Spleen (tissue), 13 donors: Measurements from ENCODE around the gene LINGO1. TPM values are rescaled to one million over a fixed set of nuclear protein-coding genes. Genes with fewer than 3 reads are reported as not detected.

Source experiments
- DNase-seq: peaks from one replicate; pipeline ENCODE4 v3.0.0-alpha.2; 2020
- H3K27ac ChIP-seq, 8 donors: fragments of 200-600 bp; sonication (generic) in 7 of 8; 1 replicate in 4 of 8; 2 replicates in 4 of 8; pipeline versions ENCODE4 v1.5.0 to v1.8.0; 2016 to 2021; ENCODE audit warnings: inconsistent platforms in 4 of 8, mild to moderate bottlenecking in 4 of 8, moderate library complexity in 1 of 8
- H3K27me3 ChIP-seq, 7 donors: fragments of 200-600 bp; sonication (generic) in 6 of 7; replicated peaks in 1 of 7; 1 replicate in 4 of 7; 2 replicates in 3 of 7; pipeline versions ENCODE4 v1.5.0 to v1.8.0; 2016 to 2021; ENCODE audit warnings: inconsistent platforms in 3 of 7, mild to moderate bottlenecking in 1 of 7
- H3K36me3 ChIP-seq, 6 donors: fragments of 200-600 bp; sonication (generic) in 5 of 6; 1 replicate in 4 of 6; 2 replicates in 2 of 6; pipeline versions ENCODE4 v1.5.0 to v1.8.0; 2016 to 2021; ENCODE audit warnings: inconsistent platforms in 2 of 6
- H3K4me1 ChIP-seq, 6 donors: fragments of 200-600 bp; sonication (generic) in 5 of 6; 1 replicate in 3 of 6; 2 replicates in 3 of 6; pipeline versions ENCODE4 v1.5.0 to v1.8.0; 2016 to 2021; ENCODE audit warnings: inconsistent platforms in 3 of 6
- H3K4me3 ChIP-seq, 8 donors: fragments of 200-600 bp; sonication (generic) in 7 of 8; 1 replicate in 4 of 8; 2 replicates in 4 of 8; pipeline versions ENCODE4 v1.5.0 to v1.8.0; 2016 to 2021; ENCODE audit warnings: inconsistent platforms in 4 of 8, mild to moderate bottlenecking in 4 of 8, moderate library complexity in 2 of 8
- H3K9me3 ChIP-seq, 8 donors: fragments of 200-600 bp; sonication (generic) in 7 of 8; 1 replicate in 4 of 8; 2 replicates in 4 of 8; pipeline versions ENCODE4 v1.5.0 to v1.8.0; 2016 to 2021; ENCODE audit warnings: inconsistent platforms in 4 of 8
- POLR2A ChIP-seq, 3 donors: fragments of 450-650 bp; IDR thresholded peaks; one replicate each; pipeline ENCODE4 v1.5.1; 2017; ENCODE audit warnings: antibody characterized with exemption in 3 of 3, mild to moderate bottlenecking in 1 of 3
- POLR2AphosphoS5 ChIP-seq, 3 donors: sonication (generic); formaldehyde crosslinking; IDR thresholded peaks; one replicate each; pipeline ENCODE4 v1.5.1; 2017; ENCODE audit warnings: antibody characterized with exemption in 3 of 3
- WGBS, 5 donors: extraction: QIAGEN DNeasy Blood & Tissue Kit in 3 of 5; methylation state at CpG; one replicate each; pipeline versions ENCODE4 v1.1.5 to v1.1.7; 2013 to 2018; 5-methylcytosine and 5-hydroxymethylcytosine counted together
- intact Hi-C: fragments of 100-400 bp; cut with DNase I; formaldehyde crosslinking; loops from one replicate; pipeline ENCODE4 v1.15.0; 2023; ENCODE audit warnings: low total_unique reads
- long read RNA-seq, 2 donors: transcript quantifications; one replicate each; lab custom pipeline, GENCODE V29; 2026
- polyA plus RNA-seq, 3 donors: library from polyadenylated mRNA; stranded (reverse); fragments of 200-250 nt; gene quantifications; one replicate each; pipeline ENCODE4 v1.2.1, GENCODE V29; 2013
- total RNA-seq, 7 donors: library from RNA; depleted of rRNA in 3 of 7; stranded (reverse); fragments of >200 nt in 3 of 7; fragmentation: NEBNext Ultra II Directional in 4 of 7; extraction: Animal tissue kit (Norgen Biotek cat#: 25700) in 4 of 7; gene quantifications; one replicate each; pipeline versions ENCODE4 v1.1.0 to v1.2.1, GENCODE V29; 2016 to 2021
- TF ChIP-seq, protein P1 (sequence below), 11 experiments: fragments of 200-600 bp in 7 of 11; fragments of 450-650 bp in 4 of 11; sonication (generic) in 4 of 11; IDR thresholded peaks in 8 of 11; conservative IDR thresholded peaks in 3 of 11; 1 replicate in 7 of 11; 2 replicates in 4 of 11; pipeline versions ENCODE4 v1.4.0 to v1.8.0; 2016 to 2021; ENCODE audit warnings: antibody characterized with exemption in 11 of 11, inconsistent platforms in 4 of 11, mild to moderate bottlenecking in 1 of 11
- donor health status: healthy with polysubstance abuse.
- donor health status: DM: no; HTN: no; CAD: no; lungs with moderate emphysema.
- donor health status: DM: no; HTN: no; CAD: no.
- donor health status: Bipolar disorder and iron deficiency.
- donor health status: healthy.
- donor health status: DM: no; HTN: no; CAD: no.
- donor health status: DM: yes; HTN: yes; CAD: no.

Gene LINGO1, protein sequence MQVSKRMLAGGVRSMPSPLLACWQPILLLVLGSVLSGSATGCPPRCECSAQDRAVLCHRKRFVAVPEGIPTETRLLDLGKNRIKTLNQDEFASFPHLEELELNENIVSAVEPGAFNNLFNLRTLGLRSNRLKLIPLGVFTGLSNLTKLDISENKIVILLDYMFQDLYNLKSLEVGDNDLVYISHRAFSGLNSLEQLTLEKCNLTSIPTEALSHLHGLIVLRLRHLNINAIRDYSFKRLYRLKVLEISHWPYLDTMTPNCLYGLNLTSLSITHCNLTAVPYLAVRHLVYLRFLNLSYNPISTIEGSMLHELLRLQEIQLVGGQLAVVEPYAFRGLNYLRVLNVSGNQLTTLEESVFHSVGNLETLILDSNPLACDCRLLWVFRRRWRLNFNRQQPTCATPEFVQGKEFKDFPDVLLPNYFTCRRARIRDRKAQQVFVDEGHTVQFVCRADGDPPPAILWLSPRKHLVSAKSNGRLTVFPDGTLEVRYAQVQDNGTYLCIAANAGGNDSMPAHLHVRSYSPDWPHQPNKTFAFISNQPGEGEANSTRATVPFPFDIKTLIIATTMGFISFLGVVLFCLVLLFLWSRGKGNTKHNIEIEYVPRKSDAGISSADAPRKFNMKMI
- total RNA-seq = 1 to 10 TPM; 1.6 to 7.3 (median 3.8) TPM
- 1 to 10 TPM in 1 of 3 donors, under 1 TPM in 2; 0.46 to 1.2 (median 0.93) TPM for polyA plus RNA-seq
- long read RNA-seq, donor 1, partial matches to known transcripts = 0 of 4 reads
- long read RNA-seq, donor 1, other reads (novel, unspliced or antisense) = 0 of 4 reads
- long read RNA-seq, donor 2, transcript LINGO1-201 (2 exons, 3,055 nt) = major isoform, 5 of 5 reads
- long read RNA-seq, donor 2, partial matches to known transcripts = 0 of 5 reads
- long read RNA-seq, donor 2, other reads (novel, unspliced or antisense) = 0 of 5 reads

DNA sequence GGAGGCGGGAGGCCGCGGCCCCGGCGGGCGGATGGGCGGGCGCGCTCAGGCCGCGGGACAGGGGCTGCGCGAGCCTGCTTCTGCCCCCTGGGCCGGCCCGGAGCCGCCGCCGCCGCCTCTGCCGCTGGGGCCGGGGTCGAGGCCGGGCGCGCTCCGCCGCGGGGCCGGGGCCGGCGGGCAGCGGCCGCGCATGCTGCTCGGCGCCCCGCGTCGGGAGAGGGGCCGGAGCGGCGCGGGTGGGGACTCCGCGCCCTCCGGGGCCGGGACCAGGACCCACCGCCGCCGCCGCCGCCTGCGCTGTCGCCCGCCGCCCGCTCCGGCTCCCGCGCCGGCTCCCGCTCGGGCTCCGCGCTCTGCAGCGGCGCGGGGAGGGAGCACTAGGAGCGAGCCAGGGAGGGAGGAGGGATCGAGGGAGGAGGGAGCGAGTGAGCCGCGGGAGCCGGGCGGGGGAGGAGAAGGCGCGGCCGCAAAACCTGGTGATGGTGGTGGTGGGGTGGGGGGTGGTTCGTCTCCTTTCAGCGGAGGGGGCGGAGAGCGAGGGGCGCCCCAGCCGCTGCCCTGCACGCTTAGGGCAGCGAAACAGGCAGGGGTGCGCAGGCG lies at the start of gene LINGO1:
LINGO1 (minus strand) TSS at position 379 of the 600 bp plus-strand sequence. CDS start 597 bp downstream, outside the sequence.
- H3K27me3 ChIP-seq = peaks cover 8 to 77% (median 47%) of the 10 kb centered on the region in 7 donors
- TF ChIP-seq, protein P1, sequence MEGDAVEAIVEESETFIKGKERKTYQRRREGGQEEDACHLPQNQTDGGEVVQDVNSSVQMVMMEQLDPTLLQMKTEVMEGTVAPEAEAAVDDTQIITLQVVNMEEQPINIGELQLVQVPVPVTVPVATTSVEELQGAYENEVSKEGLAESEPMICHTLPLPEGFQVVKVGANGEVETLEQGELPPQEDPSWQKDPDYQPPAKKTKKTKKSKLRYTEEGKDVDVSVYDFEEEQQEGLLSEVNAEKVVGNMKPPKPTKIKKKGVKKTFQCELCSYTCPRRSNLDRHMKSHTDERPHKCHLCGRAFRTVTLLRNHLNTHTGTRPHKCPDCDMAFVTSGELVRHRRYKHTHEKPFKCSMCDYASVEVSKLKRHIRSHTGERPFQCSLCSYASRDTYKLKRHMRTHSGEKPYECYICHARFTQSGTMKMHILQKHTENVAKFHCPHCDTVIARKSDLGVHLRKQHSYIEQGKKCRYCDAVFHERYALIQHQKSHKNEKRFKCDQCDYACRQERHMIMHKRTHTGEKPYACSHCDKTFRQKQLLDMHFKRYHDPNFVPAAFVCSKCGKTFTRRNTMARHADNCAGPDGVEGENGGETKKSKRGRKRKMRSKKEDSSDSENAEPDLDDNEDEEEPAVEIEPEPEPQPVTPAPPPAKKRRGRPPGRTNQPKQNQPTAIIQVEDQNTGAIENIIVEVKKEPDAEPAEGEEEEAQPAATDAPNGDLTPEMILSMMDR (IDR thresholded peaks at IDR 0.05 in 8 of 11, conservative IDR thresholded peaks at IDR 0.05 in 3 of 11) = no peak
- TF ChIP-seq POLR2AphosphoS5 (IDR thresholded peaks at IDR 0.05) (no peak), POLR2A (IDR thresholded peaks at IDR 0.05) (no peak)
- H3K36me3 ChIP-seq = no peaks in the 10 kb centered on the region
- WGBS, 5 donors = 0 to 2% (median 1%) methylated on average over 10 to 88 of the region's 88 CpGs
- no peaks in the 10 kb centered on the region for H3K9me3 ChIP-seq
- peak within 1 kb of the TSS; percentile 39 to 73 (median 53) for H3K4me3 ChIP-seq
- peaks cover 12 to 47% (median 33%) of the 10 kb centered on the region in 6 donors for H3K4me1 ChIP-seq
- peak within 1 kb of the TSS in 3 of 8 donors; percentile 12 to 53 (median 46) for H3K27ac ChIP-seq
- no peak for DNase-seq
- intact Hi-C loops = loop anchor here (10.0 kb wide), 1 partner anchor 192 kb away; no protein-coding TSS in a partner anchor

DNA sequence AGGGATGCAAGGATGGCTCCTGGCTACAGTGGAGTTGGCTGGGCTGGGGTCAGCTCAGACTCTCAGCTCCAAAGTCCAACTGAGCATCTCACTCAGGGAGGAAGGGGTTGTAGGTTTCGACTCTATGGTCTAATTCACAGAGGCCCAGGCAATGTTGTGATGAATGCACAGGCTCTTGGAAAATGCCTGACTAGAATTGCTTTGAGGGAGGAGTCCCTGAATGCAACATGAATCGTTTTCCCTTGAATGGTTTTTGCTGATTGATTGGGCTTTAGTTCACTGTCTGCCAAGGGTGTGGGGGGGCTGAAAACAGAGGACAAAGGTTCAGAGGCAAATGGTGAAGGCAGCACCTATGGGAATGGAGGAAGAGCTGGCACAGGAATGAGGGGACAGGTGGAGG lies 48.6 kb upstream of the LINGO1 start:
- no peak for DNase-seq
- intact Hi-C loops = no loop called here
- Histone ChIP-seq H3K27me3 (peaks cover 0 to 55% (median 0%) of the 10 kb centered on the region in 7 donors), H3K4me1 (no peaks in the 10 kb centered on the region), H3K9me3 (no peaks in the 10 kb centered on the region), H3K36me3 (no peaks in the 10 kb centered on the region), H3K27ac (no peak overlapping the region), H3K4me3 (no peak overlapping the region)
- TF ChIP-seq, protein P1 (IDR thresholded peaks at IDR 0.05 in 8 of 11, conservative IDR thresholded peaks at IDR 0.05 in 3 of 11) = no peak
- TF ChIP-seq POLR2AphosphoS5 (IDR thresholded peaks at IDR 0.05) (no peak), POLR2A (IDR thresholded peaks at IDR 0.05) (no peak)
- 49 to 68% (median 57%) methylated on average over 2 of the region's 2 CpGs for WGBS, 5 donors

DNA sequence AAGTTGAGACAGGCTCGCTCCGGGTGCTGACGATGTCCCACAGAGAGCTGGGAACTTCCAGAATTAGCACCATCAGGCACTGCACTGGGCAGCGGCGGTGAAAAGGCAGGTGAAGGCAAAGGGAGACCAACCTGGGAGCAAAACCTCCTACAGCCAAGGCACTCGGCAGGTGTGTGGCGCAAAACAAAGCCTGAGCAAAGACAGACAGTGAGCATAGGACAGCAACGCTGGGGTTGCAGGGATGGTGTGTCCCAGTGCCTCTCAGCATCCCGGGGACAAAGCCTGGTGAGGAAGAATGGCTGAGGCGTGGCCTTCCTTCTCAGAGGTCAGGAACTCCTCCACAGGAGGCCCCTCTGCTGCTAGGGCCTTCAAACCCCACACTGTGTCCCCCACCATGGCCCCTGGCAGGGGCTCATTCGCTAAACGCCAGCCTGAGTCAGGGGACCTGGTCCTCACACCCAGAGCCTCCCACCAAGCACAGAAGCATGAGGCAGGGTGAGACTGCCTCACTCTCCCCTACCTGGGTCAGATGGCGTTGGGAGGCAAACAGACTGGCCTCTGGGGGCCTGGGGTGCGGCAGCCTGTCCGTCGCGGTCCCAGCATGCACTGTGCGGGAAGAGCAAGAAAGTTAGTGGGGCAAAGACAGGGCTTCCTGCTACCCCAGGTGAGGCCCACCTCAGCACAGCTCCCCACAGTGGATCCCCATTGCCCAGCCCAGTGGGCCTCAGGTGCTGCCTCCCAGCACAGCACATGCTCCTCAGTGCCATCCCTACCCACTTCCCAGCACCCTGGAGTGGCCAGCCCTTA lies 44.1 kb upstream of the LINGO1 start:
- peaks cover 0 to 53% (median 0%) of the 10 kb centered on the region in 7 donors for H3K27me3 ChIP-seq
- no peak for DNase-seq

More for the DNA sequence above, 44.1 kb upstream of the LINGO1 start:
- no peaks in the 10 kb centered on the region for H3K9me3 ChIP-seq
- H3K27ac ChIP-seq = no peak overlapping the region
- no peaks in the 10 kb centered on the region for H3K4me1 ChIP-seq
- H3K4me3 ChIP-seq = no peak overlapping the region
- no peaks in the 10 kb centered on the region for H3K36me3 ChIP-seq
- intact Hi-C loops = no loop called here
- WGBS, 5 donors = 81 to 93% (median 85%) methylated on average over 14 to 18 of the region's 18 CpGs
- TF ChIP-seq, protein P1 (IDR thresholded peaks at IDR 0.05 in 8 of 11, conservative IDR thresholded peaks at IDR 0.05 in 3 of 11) = no peak
- no peak for TF ChIP-seq POLR2AphosphoS5 (IDR thresholded peaks at IDR 0.05)
- no peak for TF ChIP-seq POLR2A (IDR thresholded peaks at IDR 0.05)
